ENCODE data around the gene MYLK. TPM values are rescaled to one million over a fixed set of nuclear protein-coding genes. Genes with fewer than 3 reads are reported as not detected.

MYLK gene
- total RNA-seq, 2 donors from 2014 or later, result 4.7 to 6.6 TPM

GRCh38 chr3:123757281-123757940, 126.7 kb downstream of the MYLK start:
- no peak overlapping the region for H3K27ac ChIP-seq (ENCODE audit: low read depth, low read length)
- Mint-ChIP-seq H3K9me3 (no peaks in the 10 kb centered on the region), H3K36me3 (ENCODE audit: low read depth) (no peaks in the 10 kb centered on the region), H3K27me3 (ENCODE audit: insufficient read depth) (no peaks in the 10 kb centered on the region), H3K27ac (no peak overlapping the region), H3K4me1 (peaks cover 31% of the 10 kb centered on the region), H3K4me3 (no peak overlapping the region)
- DNase-seq, result no peak
- TF ChIP-seq, protein P1, sequence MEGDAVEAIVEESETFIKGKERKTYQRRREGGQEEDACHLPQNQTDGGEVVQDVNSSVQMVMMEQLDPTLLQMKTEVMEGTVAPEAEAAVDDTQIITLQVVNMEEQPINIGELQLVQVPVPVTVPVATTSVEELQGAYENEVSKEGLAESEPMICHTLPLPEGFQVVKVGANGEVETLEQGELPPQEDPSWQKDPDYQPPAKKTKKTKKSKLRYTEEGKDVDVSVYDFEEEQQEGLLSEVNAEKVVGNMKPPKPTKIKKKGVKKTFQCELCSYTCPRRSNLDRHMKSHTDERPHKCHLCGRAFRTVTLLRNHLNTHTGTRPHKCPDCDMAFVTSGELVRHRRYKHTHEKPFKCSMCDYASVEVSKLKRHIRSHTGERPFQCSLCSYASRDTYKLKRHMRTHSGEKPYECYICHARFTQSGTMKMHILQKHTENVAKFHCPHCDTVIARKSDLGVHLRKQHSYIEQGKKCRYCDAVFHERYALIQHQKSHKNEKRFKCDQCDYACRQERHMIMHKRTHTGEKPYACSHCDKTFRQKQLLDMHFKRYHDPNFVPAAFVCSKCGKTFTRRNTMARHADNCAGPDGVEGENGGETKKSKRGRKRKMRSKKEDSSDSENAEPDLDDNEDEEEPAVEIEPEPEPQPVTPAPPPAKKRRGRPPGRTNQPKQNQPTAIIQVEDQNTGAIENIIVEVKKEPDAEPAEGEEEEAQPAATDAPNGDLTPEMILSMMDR (conservative IDR thresholded peaks at IDR 0.05), result no peak
- no peak overlapping the region for H3K9ac ChIP-seq (ENCODE audit: extremely low read depth, low read length, poor library complexity, severe bottlenecking)
- H3K36me3 ChIP-seq (ENCODE audit: control insufficient read depth, insufficient read depth, low read length), result no peaks in the 10 kb centered on the region
- no peak overlapping the region for H3K4me3 ChIP-seq (ENCODE audit: low read length)
- H3K9me3 ChIP-seq (ENCODE audit: control insufficient read depth, low read length), result no peaks in the 10 kb centered on the region
- peaks cover 8% of the 10 kb centered on the region for H3K4me1 ChIP-seq (ENCODE audit: control insufficient read depth, insufficient read depth, low read length)
- no peaks in the 10 kb centered on the region for H3K27me3 ChIP-seq (ENCODE audit: control insufficient read depth, insufficient read depth, low read length, poor library complexity, severe bottlenecking)
- 87 to 92% methylated on average over 3 to 5 of the region's 5 CpGs for WGBS, 2 experiments (ENCODE audit: insufficient coverage in 1 of 2, insufficient read length in 1 of 2)

GRCh38 chr3:123755501-123755900, 128.6 kb downstream of the MYLK start:
- no peak for DNase-seq

DNA sequence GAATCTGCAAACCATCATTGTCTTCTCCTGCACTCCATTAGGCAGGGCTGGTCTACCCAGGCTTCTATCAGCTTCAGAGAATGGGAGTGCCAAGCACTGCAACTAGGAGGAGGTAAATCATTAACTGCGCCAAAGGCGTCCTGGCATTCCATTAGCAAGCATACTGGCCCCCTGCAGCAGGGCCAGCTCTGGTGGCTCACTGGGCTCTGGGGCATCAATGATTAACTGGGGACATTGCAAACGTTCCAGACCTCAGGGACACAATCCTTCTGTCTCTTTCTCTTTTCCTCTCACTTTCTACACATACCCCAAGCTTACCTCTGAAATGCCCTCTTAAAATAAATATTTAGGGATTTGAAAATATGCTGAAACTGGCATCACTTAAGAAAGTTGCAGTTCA, 129.0 kb downstream of the MYLK start:
- peaks cover 36% of the 10 kb centered on the region for H3K4me1 Mint-ChIP-seq
- peak; percentile 79 for DNase-seq
- Histone ChIP-seq H3K9me3 (ENCODE audit: control insufficient read depth, low read length) (no peaks in the 10 kb centered on the region), H3K36me3 (ENCODE audit: control insufficient read depth, insufficient read depth, low read length) (no peaks in the 10 kb centered on the region), H3K4me1 (ENCODE audit: control insufficient read depth, insufficient read depth, low read length) (peaks cover 8% of the 10 kb centered on the region), H3K27me3 (ENCODE audit: control insufficient read depth, insufficient read depth, low read length, poor library complexity, severe bottlenecking) (no peaks in the 10 kb centered on the region), H3K4me3 (ENCODE audit: low read length) (no peak overlapping the region), H3K9ac (ENCODE audit: extremely low read depth, low read length, poor library complexity, severe bottlenecking) (no peak overlapping the region), H3K27ac (ENCODE audit: low read depth, low read length) (no peak overlapping the region)
- H3K27ac Mint-ChIP-seq, result no peak overlapping the region
- WGBS, 2 experiments (ENCODE audit: insufficient coverage in 1 of 2, insufficient read length in 1 of 2), result 80 to 92% methylated on average over 2 to 3 of the region's 3 CpGs
- no peaks in the 10 kb centered on the region for H3K36me3 Mint-ChIP-seq (ENCODE audit: low read depth)
- TF ChIP-seq, protein P1 (conservative IDR thresholded peaks at IDR 0.05), result no peak
- H3K27me3 Mint-ChIP-seq (ENCODE audit: insufficient read depth), result no peaks in the 10 kb centered on the region
- no peak overlapping the region for H3K4me3 Mint-ChIP-seq
- H3K9me3 Mint-ChIP-seq, result no peaks in the 10 kb centered on the region

More at GRCh38 chr3:123755501-123755900, 128.6 kb downstream of the MYLK start:
- no peak overlapping the region for H3K9ac ChIP-seq (ENCODE audit: extremely low read depth, low read length, poor library complexity, severe bottlenecking)
- H3K36me3 Mint-ChIP-seq (ENCODE audit: low read depth), result no peaks in the 10 kb centered on the region
- no peaks in the 10 kb centered on the region for H3K27me3 ChIP-seq (ENCODE audit: control insufficient read depth, insufficient read depth, low read length, poor library complexity, severe bottlenecking)
- H3K4me3 Mint-ChIP-seq, result no peak overlapping the region
- H3K27me3 Mint-ChIP-seq (ENCODE audit: insufficient read depth), result no peaks in the 10 kb centered on the region
- no peak overlapping the region for H3K27ac Mint-ChIP-seq
- no peaks in the 10 kb centered on the region for H3K9me3 Mint-ChIP-seq
- H3K4me1 Mint-ChIP-seq, result peaks cover 34% of the 10 kb centered on the region
- WGBS, 2 experiments (ENCODE audit: insufficient coverage in 1 of 2, insufficient read length in 1 of 2), result 88 to 100% methylated on average over 2 of the region's 2 CpGs
- H3K4me3 ChIP-seq (ENCODE audit: low read length), result no peak overlapping the region
- no peaks in the 10 kb centered on the region for H3K9me3 ChIP-seq (ENCODE audit: control insufficient read depth, low read length)
- H3K27ac ChIP-seq (ENCODE audit: low read depth, low read length), result no peak overlapping the region
- peaks cover 8% of the 10 kb centered on the region for H3K4me1 ChIP-seq (ENCODE audit: control insufficient read depth, insufficient read depth, low read length)
- no peaks in the 10 kb centered on the region for H3K36me3 ChIP-seq (ENCODE audit: control insufficient read depth, insufficient read depth, low read length)
- TF ChIP-seq, protein P1 (conservative IDR thresholded peaks at IDR 0.05), result no peak

Data from endodermal cell (in vitro differentiated cells).